HepG2 (cell line): ENCODE results near the gene ANKS3.

Experiments used
- CTCF ChIP-seq: sonication (generic); formaldehyde crosslinking; IDR thresholded peaks from 2 replicates; pipeline ENCODE4 v1.5.0; 2020; ENCODE audit warnings: mild to moderate bottlenecking, missing genetic modification reagents, moderate library complexity
- DR1 ChIP-seq: sonication (generic); formaldehyde crosslinking; IDR thresholded peaks from 2 replicates; pipeline ENCODE4 v1.8.0; 2021; ENCODE audit warnings: mild to moderate bottlenecking, missing genetic modification reagents, inconsistent platforms
- EZH2 ChIP-seq: conservative IDR thresholded peaks from 2 replicates; pipeline ENCODE4 v1.6.1; 2012; ENCODE audit warnings: mild to moderate bottlenecking, low read depth, low read length, moderate library complexity
- FOXA1 ChIP-seq, 2 experiments: fragments of 450-650 bp in 1 of 2; sonication (generic) in 1 of 2; formaldehyde crosslinking in 1 of 2; IDR thresholded peaks; 2 replicates each; pipeline versions ENCODE4 v1.4.0 to v1.6.1; 2016 to 2020; ENCODE audit warnings: missing genetic modification reagents in 1 of 2
- KLF9 ChIP-seq: IDR thresholded peaks from 2 replicates; pipeline ENCODE4 v1.6.1; 2016; ENCODE audit warnings: low read depth
- PBX3 ChIP-seq: sonication (generic); formaldehyde crosslinking; IDR thresholded peaks from 2 replicates; pipeline ENCODE4 v1.8.1; 2023; ENCODE audit warnings: missing genetic modification reagents, inconsistent platforms, borderline replicate concordance
- SNRNP70 ChIP-seq: fragments of 200-400 bp; formaldehyde crosslinking; IDR thresholded peaks from 2 replicates; pipeline ENCODE4 v1.6.1; 2017; ENCODE audit warnings: mild to moderate bottlenecking, low read depth, low read length, moderate library complexity
- USF2 ChIP-seq, 2 experiments: sonication (generic) in 1 of 2; formaldehyde crosslinking in 1 of 2; IDR thresholded peaks; 2 replicates each; pipeline versions ENCODE4 v1.5.1 to v1.6.1; 2011 to 2020; ENCODE audit warnings: borderline replicate concordance in 1 of 2, low read depth in 1 of 2, low read length in 1 of 2, mild to moderate bottlenecking in 1 of 2, missing genetic modification reagents in 1 of 2, moderate library complexity in 1 of 2
- YY1 ChIP-seq: IDR thresholded peaks from 2 replicates; pipeline ENCODE4 v1.6.1; 2011; ENCODE audit warnings: low read length, low read depth, moderate library complexity, mild to moderate bottlenecking; ENCODE audit not compliant: insufficient read depth, insufficient replicate concordance
- ZNF276 ChIP-seq: sonication (generic); formaldehyde crosslinking; IDR thresholded peaks from 2 replicates; pipeline ENCODE4 v1.4.0; 2020; ENCODE audit warnings: mild to moderate bottlenecking, low read depth, missing genetic modification reagents

- TF ChIP-seq YY1 (no peak), USF2 (IDR thresholded peaks at IDR 0.05; ENCODE audit: low read depth, low read length) (no peak), USF2 (CRISPR knock-in tag; IDR thresholded peaks at IDR 0.05; ENCODE audit: borderline replicate concordance) (no peak), CTCF (CRISPR knock-in tag) (no peak), ZNF276 (no peak), FOXA1 (IDR thresholded peaks at IDR 0.05) (no peak), FOXA1 (CRISPR knock-in tag; IDR thresholded peaks at IDR 0.05) (no peak), SNRNP70 (no peak), EZH2 (no peak), PBX3 (CRISPR knock-in tag) (no peak), KLF9 (no peak), DR1 (CRISPR knock-in tag) (no peak)
Observed at GRCh38 chr16:4746215-4746614, 12.1 kb upstream of the ANKS3 start.
